Right lung (tissue), 5 donors: ENCODE measurements around the gene OSBPL8. TPM values are rescaled to one million over a fixed set of nuclear protein-coding genes. Genes with fewer than 3 reads are reported as not detected.
"Not testable (repeated sequence)": the region's sequence is repeated elsewhere in the genome, so short reads cannot be mapped to it uniquely, and the experiment has no call there.

ENCODE experiments used
- DNase-seq, 2 donors: peaks; one replicate each; pipeline ENCODE4 v3.0.0-alpha.2; 2013
- polyA plus RNA-seq, 5 donors: library from polyadenylated mRNA; unstranded; fragments of 120-200 nt; gene quantifications; one replicate each; pipeline versions ENCODE4 v1.2.1 to v1.2.3, GENCODE V29; 2013; ENCODE audit warnings: inconsistent platforms in 1 of 5, low replicate concordance in 1 of 5; ENCODE audit not compliant: insufficient read length in 5 of 5, insufficient read depth in 1 of 5

Gene OSBPL8
- polyA plus RNA-seq, 5 donors: 32.5 to 72.8 (median 61.6) TPM

DNA sequence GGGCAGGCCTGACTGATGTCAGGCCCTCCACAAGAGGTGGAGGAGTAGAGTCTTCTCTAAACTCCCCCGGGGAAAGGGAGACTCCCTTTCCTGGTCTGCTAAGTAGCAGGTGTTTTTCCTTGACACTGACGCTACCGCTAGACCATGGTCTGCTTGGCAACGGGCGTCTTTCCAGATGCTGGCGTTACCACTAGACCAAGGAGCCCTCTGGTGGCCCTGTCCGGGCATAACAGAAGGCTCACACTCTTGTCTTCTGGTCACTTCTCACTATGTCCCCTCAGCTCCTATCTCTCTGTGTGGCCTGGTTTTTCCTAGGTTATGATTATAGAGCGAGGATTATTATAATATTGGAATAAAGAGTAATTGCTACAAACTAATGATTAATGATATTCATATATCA is 86.7 kb downstream of the OSBPL8 start:
- not testable (repeated sequence) for DNase-seq

DNA sequence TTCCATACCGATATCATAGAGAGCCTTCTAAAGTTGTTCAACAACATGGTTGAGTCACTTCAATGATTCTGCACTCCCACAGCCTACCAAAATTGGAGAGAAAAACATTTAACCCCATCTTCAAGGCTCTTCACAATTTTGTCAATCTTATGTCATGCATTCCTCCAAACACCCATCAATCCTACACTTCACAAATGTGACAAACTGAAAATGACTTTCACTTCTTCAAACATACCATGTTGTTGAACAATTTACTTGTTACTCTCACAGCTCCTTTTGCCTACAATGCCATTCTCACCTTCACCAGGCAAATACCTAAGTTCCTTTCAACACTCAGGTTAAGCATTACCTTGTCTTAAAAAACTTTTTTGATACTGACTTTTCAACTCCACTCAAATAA is 88.0 kb downstream of the OSBPL8 start:
- no peak for DNase-seq

DNA sequence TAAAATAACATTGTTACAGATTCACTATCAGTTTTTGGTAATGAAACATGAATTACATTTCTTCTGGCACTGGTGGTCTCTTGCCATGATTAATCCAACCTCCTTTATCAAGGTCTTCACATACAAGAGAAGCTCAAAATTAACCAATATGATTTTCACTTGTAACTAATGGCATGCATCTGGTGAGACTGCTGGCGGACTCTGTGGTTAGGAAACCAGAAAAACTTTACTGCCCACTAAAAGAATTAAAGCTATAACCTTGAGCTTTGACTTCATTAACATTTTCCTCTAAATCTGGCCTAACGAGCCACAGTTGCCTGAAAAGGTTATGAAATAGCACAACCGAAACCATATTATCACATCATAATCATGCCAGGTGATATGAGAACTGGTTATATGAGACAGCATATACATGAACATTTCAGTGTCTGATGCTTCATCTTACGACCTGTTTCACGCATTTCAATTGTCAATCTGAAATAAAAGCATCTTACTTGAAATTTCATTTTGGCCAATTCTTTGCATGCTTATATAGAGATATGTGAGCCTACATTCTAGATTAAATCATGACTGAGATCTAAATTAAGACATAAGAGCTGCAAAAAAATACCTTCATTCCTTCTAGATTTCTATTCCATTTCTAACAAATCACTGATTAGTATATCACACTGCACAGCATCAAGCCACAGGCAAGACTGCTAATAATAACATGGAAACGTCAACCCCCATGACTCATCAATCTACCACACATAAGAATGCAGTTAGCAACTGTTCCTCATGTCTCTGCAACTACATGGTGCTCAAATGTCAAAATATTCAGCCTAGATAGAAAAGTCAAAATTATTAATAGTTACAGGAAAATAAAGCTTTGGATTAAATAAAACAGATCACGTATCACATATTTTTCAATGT is 89.3 kb downstream of the OSBPL8 start:
- no peak for DNase-seq

GRCh38 chr12:76464631-76465166 is 94.9 kb downstream of the OSBPL8 start:
- peak; percentile 27 to 37 for DNase-seq

GRCh38 chr12:76462668-76463224 is 96.8 kb downstream of the OSBPL8 start:
- DNase-seq: no peak

GRCh38 chr12:76460807-76461206 is 98.8 kb downstream of the OSBPL8 start:
- DNase-seq: no peak

- no peak for DNase-seq
These were observed 101.8 kb downstream of the OSBPL8 start for GRCh38 chr12:76457818-76458217.

DNA sequence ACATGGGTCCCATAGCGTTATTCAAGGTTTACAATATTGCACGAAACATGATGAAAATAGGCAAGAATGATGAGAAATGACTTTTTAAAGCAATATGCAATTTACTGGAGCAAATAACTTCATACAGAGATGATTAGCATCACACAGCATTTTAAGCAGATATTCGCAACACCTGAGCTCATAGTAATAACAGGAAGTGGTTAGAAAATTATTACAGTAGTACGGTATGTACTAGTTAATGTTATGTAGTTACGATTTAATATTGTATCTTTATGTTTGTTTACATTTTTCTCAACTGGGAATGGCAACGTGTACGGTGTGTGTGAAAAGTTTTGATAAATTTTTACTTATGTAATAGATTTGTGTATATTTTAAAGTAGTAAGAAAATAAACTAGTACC is 102.6 kb downstream of the OSBPL8 start:
- DNase-seq: no peak

DNA sequence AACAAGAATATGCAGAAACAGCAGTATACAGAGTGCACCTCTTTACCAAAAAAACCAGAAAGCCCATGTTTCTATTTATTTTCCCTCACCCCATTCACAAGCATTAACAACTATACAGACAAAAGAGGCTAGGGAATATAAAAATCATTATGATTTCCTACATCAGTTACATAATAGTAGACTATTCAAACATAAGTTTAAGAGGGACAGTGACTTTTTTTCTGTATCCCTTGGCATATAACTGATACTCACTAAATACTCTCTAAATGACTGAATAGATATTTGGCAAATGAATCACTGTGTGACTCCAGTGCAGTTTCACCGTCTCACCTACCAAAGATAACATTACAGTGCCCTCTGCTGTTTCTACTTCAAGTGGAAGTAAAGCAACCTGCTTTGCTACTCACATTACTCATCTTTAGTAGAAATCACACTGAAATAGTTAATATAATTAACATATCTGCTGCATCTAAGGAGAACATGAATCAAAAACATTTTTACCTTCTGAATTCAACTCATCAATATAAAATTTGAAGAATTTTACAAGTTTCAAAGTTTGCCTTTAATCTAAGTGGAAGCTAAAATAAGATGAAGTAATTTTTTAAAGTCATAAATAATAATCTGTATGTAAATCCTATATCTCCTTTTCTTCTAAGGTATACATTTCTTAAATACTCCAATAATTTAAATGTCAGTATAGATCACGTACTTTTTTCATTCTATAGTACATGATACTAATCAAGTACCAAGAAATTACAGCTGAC is 103.8 kb downstream of the OSBPL8 start:
- peak; percentile 14 to 23 for DNase-seq

GRCh38 chr12:76451528-76451927 is 108.0 kb downstream of the OSBPL8 start:
- DNase-seq: no peak

GRCh38 chr12:76450690-76451089 is 108.9 kb downstream of the OSBPL8 start:
- DNase-seq: no peak

GRCh38 chr12:76449993-76450392 is 109.6 kb downstream of the OSBPL8 start:
- DNase-seq: no peak

DNA sequence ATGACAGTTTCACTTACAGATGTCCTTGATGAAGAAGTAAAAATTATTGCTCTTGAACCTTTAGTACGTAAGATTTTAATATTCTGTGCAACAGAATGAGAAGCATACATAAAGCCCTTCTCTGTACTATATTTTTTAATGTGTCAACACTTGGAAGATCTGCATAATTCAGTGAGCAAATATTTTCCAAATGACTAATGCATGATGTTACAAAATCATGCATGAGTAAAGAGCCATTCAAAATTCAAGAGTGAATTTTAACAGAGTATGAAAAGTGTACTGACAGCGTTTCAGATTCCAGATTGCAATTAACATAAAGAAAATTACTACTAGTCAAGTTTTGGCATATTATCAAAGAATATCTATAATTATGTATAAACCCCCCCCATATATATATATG is 110.0 kb downstream of the OSBPL8 start:
- DNase-seq: no peak

DNA sequence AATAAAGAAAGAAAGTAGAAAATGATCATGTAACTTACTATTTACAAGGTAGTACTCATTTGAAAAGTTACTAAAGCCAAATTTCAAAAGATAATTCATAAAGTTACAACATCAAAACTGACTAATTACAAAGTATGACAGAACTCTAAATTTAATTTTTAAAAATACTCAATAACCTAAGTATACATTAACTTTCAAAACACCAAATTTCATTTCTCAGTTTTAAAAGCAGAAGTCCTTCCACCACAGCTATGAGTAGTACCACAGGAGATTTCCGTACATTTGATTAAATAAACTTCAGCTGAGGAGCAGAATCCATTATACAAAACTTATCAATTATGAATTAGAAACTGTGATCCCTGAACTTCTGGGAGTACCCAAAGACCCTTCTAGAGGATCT is 110.6 kb downstream of the OSBPL8 start:
- no peak for DNase-seq

DNA sequence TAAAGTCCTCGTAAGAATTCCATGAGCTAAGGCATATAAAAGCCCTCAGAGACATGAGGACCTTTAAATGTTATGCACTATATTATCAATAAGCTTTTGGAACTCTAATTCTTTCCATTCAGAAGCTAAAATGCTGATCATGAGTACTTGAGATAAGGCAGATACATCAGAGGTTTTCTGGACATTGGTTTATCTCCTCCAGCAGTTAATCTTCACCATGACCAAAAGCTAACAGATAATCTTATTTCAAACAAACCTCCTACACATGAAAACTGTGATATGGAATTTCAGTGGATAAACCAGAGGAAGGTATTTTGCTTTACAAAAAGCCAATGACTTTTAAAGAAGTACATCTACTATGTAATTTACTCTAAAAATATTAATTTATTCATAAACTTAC is 113.5 kb downstream of the OSBPL8 start:
- no peak for DNase-seq

- DNase-seq: no peak
These were observed 114.1 kb downstream of the OSBPL8 start for GRCh38 chr12:76445462-76445861.

DNA sequence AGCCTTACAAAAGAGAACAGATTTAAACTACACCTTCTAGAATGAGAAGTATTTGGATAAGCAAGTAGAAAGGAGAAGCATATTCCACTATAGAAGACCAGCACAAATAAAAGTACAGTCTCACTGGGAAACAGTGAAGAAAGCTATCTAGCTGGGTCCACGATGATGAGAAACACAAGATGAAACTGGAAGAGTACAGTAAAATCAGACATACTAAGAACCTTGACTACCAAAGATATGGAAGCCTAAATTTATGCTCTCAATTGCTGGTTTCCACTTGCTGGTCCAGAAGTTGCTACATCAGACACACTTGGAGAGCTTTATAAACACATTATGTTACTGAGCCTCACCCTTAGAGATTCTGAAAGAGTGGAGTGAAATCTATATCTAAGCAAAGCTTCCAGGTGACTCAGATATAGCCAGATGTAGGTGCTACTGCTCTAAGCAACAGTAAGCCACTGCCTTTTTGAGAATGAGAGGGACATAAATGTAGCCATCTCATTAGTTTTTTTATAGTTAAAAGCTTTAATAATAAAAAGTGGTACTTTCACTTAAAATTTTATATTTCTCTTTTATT is 115.1 kb downstream of the OSBPL8 start:
- DNase-seq: no peak

- DNase-seq: no peak
These were observed 118.6 kb downstream of the OSBPL8 start for GRCh38 chr12:76441016-76441415.

DNA sequence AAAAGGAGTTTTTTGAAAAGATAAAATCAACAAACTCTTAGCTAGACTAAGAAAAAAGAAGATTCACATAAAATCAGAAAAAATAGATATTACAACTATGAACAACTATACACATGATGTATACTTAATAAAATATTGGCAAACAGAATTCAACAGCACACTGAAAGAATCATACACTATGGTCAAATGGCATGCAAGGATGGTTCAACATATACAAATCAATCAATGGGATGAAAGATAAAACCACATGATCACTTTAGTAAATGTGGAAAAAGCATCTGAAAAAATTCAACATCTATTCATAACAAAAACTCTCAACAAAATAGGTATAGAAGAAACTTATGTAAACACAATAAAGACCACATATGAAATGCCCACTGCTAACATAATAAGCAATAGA is 126.8 kb downstream of the OSBPL8 start:
- no peak for DNase-seq

DNA sequence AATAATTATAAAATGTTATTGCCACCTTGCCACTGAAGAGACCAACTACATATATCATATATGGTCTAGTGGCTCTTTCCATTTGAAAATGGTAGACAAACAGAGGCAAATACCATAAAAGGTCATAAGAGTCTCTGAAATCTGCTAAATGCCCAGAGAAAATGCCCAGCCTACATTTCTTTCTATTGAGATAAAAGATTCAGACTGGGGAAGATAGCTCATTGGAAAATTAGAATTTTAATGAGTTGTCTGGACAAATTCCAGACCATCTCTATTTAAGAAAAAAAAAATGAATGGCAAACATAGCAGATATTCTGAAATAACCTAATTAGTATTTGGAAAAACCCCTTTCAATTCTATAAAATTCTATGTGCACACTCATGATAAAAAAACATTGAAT is 131.5 kb downstream of the OSBPL8 start:
- DNase-seq: no peak

- DNase-seq: no peak
These were observed 133.4 kb downstream of the OSBPL8 start for GRCh38 chr12:76426160-76426559.

GRCh38 chr12:76424941-76425340 is 134.6 kb downstream of the OSBPL8 start:
- DNase-seq: no peak
